H1 (cell line): ENCODE results near the gene TEX14. TPM values are rescaled to one million over a fixed set of nuclear protein-coding genes. Genes with fewer than 3 reads are reported as not detected.

Experiments used
- ASH2L ChIP-seq: fragments of 200-600, 300-600 bp; sonication (generic); IDR thresholded peaks from one replicate; pipeline ENCODE4 v1.7.1; 2017; ENCODE audit warnings: low read length
- BACH1 ChIP-seq: IDR thresholded peaks from 2 replicates; pipeline ENCODE4 v1.6.1; 2012; ENCODE audit warnings: low read length, improper control_type of control experiment
- CBX5 ChIP-seq: fragments of 300-800, 300-1000 bp; sonication (generic); IDR thresholded peaks from 2 replicates; pipeline ENCODE4 v1.7.1; 2016; ENCODE audit warnings: antibody characterized with exemption, low read length, low read depth
- CTBP2 ChIP-seq: IDR thresholded peaks from 2 replicates; pipeline ENCODE4 v1.7.0; 2011; ENCODE audit warnings: borderline replicate concordance, mild to moderate bottlenecking, moderate library complexity, mixed read lengths, low read length; ENCODE audit not compliant: insufficient read depth, insufficient read length
- E2F6 ChIP-seq: IDR thresholded peaks from 2 replicates; pipeline ENCODE4 v1.6.1; 2012; ENCODE audit warnings: inconsistent platforms
- EZH2 ChIP-seq: fragments of 200-600 bp; sonication (generic); IDR thresholded peaks from 2 replicates; pipeline ENCODE4 v1.7.1; 2012; ENCODE audit warnings: low read depth, mild to moderate bottlenecking, moderate library complexity, low read length, inconsistent platforms; ENCODE audit not compliant: severe bottlenecking
- GABPA ChIP-seq: IDR thresholded peaks from 2 replicates; pipeline ENCODE4 v1.6.1; 2011; ENCODE audit warnings: mild to moderate bottlenecking, low read length, moderate library complexity, borderline replicate concordance; ENCODE audit not compliant: insufficient read depth
- HDAC2 ChIP-seq, 2 experiments: fragments of 300-600 bp in 1 of 2; sonication (generic) in 1 of 2; IDR thresholded peaks; 2 replicates each; pipeline ENCODE4 v1.6.1; 2011 to 2012; ENCODE audit warnings: low read depth in 2 of 2, low read length in 2 of 2, mild to moderate bottlenecking in 2 of 2, moderate library complexity in 2 of 2, borderline replicate concordance in 1 of 2, inconsistent platforms in 1 of 2
- HDAC6 ChIP-seq: IDR thresholded peaks from one replicate; pipeline ENCODE4 v1.7.1; 2012; ENCODE audit warnings: low read depth, mild to moderate bottlenecking, inconsistent platforms, low read length, moderate library complexity
- JUND ChIP-seq: IDR thresholded peaks from 2 replicates; pipeline ENCODE4 v1.6.1; 2011; ENCODE audit warnings: mild to moderate bottlenecking, improper control_type of control experiment, low read length
- KDM1A ChIP-seq: fragments of 200-600, 300-600 bp; sonication (generic); IDR thresholded peaks from 2 replicates; pipeline ENCODE4 v1.7.1; 2016; ENCODE audit warnings: mild to moderate bottlenecking, low read length, borderline replicate concordance
- KDM5A ChIP-seq: fragments of 200-600 bp; IDR thresholded peaks from 2 replicates; pipeline ENCODE4 v1.7.1; 2012; ENCODE audit warnings: mild to moderate bottlenecking, low read length, inconsistent platforms, mixed read lengths
- NANOG ChIP-seq: IDR thresholded peaks from 2 replicates; pipeline ENCODE4 v1.6.1; 2011; ENCODE audit warnings: low read length, low read depth, mild to moderate bottlenecking, inconsistent platforms; ENCODE audit not compliant: insufficient read depth, poor library complexity, severe bottlenecking
- POLR2A ChIP-seq, 2 experiments: IDR thresholded peaks; 1 replicate in 1 of 2; 2 replicates in 1 of 2; pipeline ENCODE4 v1.6.1; 2011; ENCODE audit warnings: low read depth in 2 of 2, low read length in 2 of 2, mild to moderate bottlenecking in 2 of 2; ENCODE audit errors: control extremely low read depth in 1 of 2
- RNF2 ChIP-seq: fragments of 200-900, 300-1000 bp; sonication (generic); IDR thresholded peaks from 2 replicates; pipeline ENCODE4 v1.7.1; 2016; ENCODE audit warnings: borderline replicate concordance, low read depth, mild to moderate bottlenecking, antibody characterized with exemption, low read length; ENCODE audit not compliant: poor library complexity, severe bottlenecking; ENCODE audit errors: missing control alignments
- RXRA ChIP-seq: IDR thresholded peaks from 2 replicates; pipeline ENCODE4 v1.6.1; 2011; ENCODE audit warnings: low read depth, mild to moderate bottlenecking, low read length, moderate library complexity; ENCODE audit not compliant: insufficient read depth
- SAP30 ChIP-seq: fragments of 300-600 bp; sonication (generic); IDR thresholded peaks from 2 replicates; pipeline ENCODE4 v1.7.1; 2012; ENCODE audit warnings: low read length, moderate library complexity, mild to moderate bottlenecking, inconsistent platforms; ENCODE audit not compliant: insufficient read depth, insufficient replicate concordance
- SIX5 ChIP-seq: IDR thresholded peaks from 2 replicates; pipeline ENCODE4 v1.6.1; 2011; ENCODE audit warnings: mild to moderate bottlenecking, low read depth, low read length
- SP2 ChIP-seq: IDR thresholded peaks from 2 replicates; pipeline ENCODE4 v1.6.1; 2012; ENCODE audit warnings: mild to moderate bottlenecking, low read length, inconsistent platforms
- SRF ChIP-seq: IDR thresholded peaks from 2 replicates; pipeline ENCODE4 v1.6.1; 2011; ENCODE audit warnings: mild to moderate bottlenecking, low read depth, low read length, moderate library complexity
- TBP ChIP-seq: IDR thresholded peaks from 2 replicates; pipeline ENCODE4 v1.6.1; 2011; ENCODE audit warnings: low read depth, low read length, improper control_type of control experiment
- YY1 ChIP-seq: IDR thresholded peaks from 2 replicates; pipeline ENCODE4 v1.6.1; 2011; ENCODE audit warnings: low read depth, mild to moderate bottlenecking, low read length
- polyA plus RNA-seq, 7 experiments: library from polyadenylated mRNA; depleted of rRNA in 3 of 7; stranded (reverse) in 5 of 7; unstranded in 2 of 7; fragments of >200 nt in 5 of 7; fragments of 200-250 nt in 2 of 7; gene quantifications; 1 replicate in 5 of 7; 2 replicates in 1 of 7; 4 replicates in 1 of 7; pipeline versions ENCODE4 v1.2.1 to v1.2.3, GENCODE V29; 2011 to 2013; ENCODE audit warnings: missing spikeins in 2 of 7, mixed read lengths in 2 of 7
- total RNA-seq: library from RNA; stranded (reverse); fragmentation: NEBNext Ultra II Directional; extraction: Animal tissue kit (Norgen Biotek cat#: 25700); gene quantifications from 2 replicates; pipeline ENCODE4 v1.2.1, GENCODE V29; 2021

Gene TEX14
- total and polyA plus RNA-seq, 2 of the 8 experiments (the other 6 are each of a cell fraction or from before 2014, with no cell fraction given) = 0.83 to 2.5 TPM

DNA sequence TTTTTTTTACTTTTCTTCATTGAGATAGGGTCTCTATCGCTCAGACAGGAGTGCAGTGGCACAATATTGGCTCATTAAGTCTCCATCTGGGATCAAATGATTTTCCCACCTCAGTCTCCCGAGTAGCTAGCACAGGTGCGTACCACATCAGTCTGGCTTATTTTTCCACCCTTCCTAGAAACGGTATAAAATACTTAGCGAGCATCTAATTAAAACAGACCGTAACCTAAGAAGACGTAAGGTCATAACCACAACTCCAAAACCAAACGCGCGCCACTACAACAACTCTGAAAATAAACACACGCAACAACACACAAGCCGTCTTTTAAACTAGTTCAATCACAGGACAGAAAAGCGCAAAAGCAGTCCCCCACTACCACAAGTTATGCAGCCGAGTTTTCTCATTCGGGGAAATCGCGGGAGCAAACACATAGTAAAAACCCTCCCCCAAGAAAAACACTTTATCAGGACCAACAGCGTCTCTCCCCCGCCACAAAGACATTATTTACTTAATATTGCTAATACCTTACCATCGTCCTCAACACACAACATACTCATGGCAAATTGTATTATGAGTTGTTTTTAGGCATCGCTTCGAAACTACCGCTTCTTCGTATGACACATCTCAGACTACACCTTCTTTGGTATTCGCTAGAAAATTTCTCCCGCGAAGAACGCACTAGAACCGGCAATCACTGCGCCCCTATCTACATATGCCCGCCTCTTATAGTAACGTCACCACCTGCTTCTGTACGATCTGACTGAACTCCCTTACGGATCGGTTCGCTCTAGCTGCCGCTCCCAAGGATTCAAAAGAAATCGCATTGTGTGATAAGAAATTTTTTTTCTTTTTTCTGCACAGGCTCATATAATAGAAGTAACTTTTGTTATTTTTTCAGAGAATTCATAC, 32.8 kb downstream of the TEX14 start (continued):
- TF ChIP-seq RNF2 (no peak), EZH2 (no peak), SRF (no peak), KDM5A (no peak), CBX5 (no peak), YY1 (no peak), TBP (peak; percentile 98), NANOG (no peak), SAP30 (no peak), GABPA (no peak), JUND (peak; percentile 88), BACH1 (peak; percentile 81; the same call in 1 of the 2 replicates), RXRA (no peak), SIX5 (no peak), HDAC2 (IDR thresholded peaks at IDR 0.05; ENCODE audit: borderline replicate concordance in 1 of 2, low read depth in 2 of 2, low read length in 2 of 2) (peak; percentile 73 to 100; a peak in 3 of 4 replicates), SP2 (no peak), CTBP2 (no peak), POLR2A (IDR thresholded peaks at IDR 0.05; ENCODE audit: control extremely low read depth in 1 of 2, low read depth in 2 of 2, low read length in 2 of 2) (peak; percentile 100), HDAC6 (peak; percentile 50), KDM1A (no peak), E2F6 (peak; percentile 12; the same call in 1 of the 2 replicates), ASH2L (no peak)
